Mucosa of gallbladder (tissue), 1 donor: ENCODE measurements around the gene SDK1. TPM values are rescaled to one million over a fixed set of nuclear protein-coding genes. Genes with fewer than 3 reads are reported as not detected.
A peak's percentile ranks its signal among the peaks of the same experiment; 100 is the strongest.

Experiments
- DNase-seq: peaks from one replicate; pipeline ENCODE4 v3.0.0-alpha.2; 2020; ENCODE audit warnings: low spot score
- total RNA-seq: library from RNA; stranded (reverse); gene quantifications from one replicate; pipeline ENCODE4 v1.2.1, GENCODE V29; 2021
- donor health status: DM: no; HTN: no; CAD: no.

SDK1 gene
- total RNA-seq, 1 donor from 2014 or later, result 6.6 TPM

DNA sequence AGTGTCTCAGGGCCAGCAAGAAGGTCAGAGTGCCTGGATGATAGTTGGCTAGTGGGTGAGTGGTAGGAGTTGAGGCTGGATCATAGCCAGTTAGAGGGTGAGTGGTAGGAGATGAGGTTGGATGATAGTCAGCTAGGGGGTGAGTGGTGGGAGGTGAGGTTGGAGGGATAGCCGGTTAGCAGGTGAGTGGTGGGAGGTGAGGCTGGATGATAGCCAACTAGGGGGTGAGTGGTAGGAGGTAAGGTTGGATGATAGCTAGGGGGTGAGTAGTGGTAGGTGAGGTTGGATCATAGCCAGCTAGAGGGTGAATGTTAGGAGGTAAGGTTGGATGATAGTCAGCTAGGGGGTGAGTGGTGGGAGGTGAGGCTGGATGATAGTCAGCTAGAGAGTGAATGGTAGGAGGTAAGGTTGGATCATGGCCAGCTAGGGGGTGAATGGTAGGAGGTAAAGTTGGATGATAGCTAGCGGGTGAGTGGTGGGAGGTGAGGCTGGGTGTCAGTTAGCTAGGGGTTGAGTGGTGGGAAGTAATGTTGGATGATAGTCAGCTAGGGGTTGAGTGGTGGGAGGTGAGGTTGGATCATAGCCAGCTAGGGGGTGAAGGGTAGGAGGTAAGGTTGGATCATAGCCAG lies 226.6 kb downstream of the SDK1 start:
- no peak for DNase-seq

DNA sequence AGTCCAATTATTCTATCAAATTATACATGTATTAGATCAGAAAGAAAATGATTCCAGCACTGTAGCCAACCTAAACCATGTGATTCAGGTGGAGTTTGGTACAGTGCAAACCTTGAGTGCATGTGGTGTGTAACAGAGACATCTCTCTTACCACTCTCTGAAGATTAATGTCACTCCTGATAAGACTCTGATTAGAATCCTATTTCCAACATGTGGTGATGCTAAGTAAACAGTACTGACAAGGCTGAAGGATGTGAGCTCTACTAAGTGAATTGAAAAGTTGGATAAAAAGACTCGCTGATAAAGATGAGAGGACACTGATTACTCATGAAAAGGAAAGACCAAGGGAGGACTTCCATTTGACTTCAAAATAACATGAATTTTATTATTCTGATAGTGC lies 232.0 kb downstream of the SDK1 start:
- DNase-seq, result no peak

DNA sequence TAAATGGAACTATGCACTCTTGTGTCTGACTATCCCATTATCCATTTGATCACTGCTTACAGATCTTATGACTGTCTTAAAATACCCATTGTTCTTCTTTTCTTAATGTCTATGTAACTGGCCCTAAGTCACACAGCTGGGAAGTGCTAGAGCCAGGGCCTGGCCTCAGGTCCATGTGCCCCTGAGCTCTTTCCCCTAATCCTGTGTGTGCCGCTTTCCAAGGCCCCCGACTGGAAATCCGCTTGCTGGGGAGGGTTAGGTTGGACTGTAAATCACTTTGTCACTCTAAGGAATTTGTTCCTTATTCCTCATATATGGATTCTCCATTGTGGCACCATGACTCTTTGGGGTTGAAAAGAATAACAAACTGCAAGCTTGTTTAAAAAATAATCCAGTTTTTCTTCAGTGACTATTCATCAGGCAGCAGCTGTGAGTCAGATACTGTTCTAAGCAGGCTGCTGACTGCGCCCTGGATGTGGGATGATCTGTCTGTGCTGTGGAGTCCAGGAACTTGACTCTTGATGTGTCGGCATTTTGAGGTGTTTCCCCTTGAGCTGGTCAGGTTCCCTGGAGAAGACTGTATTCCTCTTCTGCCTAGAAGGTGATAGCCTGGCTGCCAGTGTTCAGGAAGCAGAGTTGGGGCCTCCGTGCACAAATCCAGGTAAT lies 236.3 kb downstream of the SDK1 start:
- DNase-seq, result no peak

DNA sequence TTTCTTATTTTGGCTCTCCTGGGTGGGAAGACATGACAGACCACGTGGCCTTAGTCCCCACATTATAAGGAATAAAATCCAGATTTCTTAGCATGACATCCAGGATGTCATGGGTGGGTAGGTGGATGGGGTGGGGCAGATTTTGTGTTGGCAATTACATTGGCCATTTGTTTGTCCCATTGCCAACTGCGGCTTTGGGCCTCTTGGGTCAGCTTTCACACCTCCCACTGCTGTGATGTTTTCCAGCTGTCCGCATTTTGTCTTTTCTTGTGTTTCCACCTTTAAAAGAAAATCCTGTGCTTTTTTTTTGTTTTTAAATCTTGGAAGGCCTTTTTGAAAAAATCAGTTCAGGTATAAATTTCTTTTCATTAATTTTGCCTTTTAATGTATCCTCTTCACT lies 237.0 kb downstream of the SDK1 start:
- DNase-seq, result no peak

DNA sequence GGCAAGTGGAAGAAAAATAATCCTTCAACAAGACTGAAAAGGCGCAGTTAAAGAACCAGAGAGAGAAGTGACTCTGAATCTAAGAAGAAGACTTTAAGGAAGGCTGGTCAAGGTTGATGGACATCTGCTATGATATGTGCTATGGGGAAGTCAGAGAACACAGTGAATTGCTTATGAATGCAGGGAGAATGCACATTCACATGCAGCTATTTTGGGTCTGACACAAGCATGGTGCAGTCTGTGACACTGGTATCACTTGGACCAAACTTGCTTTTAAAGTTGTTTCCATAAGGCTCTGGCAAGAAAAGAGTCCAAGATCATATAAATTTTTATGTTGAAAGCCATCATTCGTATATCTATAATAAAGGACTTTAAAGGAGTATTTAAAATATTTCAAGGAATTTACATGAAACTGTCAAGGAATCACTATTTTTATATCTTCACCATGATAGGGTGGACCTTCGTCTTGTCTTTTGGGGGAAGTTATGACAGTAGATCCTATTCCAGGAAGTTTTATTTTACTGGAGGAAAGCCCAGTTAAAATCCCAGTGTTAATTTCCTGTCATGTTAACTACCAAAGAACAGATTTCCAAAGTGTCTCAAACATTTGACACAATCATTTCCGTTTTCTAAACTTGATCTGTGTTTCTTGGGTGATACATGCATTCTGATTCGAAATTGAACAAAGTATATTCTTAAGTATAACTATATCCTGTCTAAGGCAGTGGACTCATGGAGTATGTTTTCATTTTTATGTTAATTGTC lies 239.6 kb downstream of the SDK1 start:
- no peak for DNase-seq

GRCh38 chr7:3544202-3544601 lies 243.2 kb downstream of the SDK1 start:
- no peak for DNase-seq

DNA sequence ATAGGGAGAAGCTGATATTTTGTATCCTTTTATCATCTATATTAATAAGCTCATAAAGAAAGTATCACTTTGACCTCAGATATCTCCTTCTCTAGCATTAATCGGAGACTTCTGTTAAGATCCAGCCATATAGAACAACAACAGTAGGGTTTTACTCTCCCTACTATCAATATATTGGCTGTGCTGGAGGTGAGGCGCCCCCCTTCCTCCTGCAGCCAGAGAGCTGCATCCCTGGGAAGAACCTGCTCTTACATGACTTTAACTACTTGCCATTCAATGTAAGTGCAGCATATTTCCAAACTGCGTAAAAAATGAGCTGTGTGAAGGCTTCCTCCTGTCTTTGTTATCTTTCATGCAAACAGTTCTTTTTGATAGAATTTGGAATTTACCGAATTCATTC lies 247.8 kb downstream of the SDK1 start:
- no peak for DNase-seq

DNA sequence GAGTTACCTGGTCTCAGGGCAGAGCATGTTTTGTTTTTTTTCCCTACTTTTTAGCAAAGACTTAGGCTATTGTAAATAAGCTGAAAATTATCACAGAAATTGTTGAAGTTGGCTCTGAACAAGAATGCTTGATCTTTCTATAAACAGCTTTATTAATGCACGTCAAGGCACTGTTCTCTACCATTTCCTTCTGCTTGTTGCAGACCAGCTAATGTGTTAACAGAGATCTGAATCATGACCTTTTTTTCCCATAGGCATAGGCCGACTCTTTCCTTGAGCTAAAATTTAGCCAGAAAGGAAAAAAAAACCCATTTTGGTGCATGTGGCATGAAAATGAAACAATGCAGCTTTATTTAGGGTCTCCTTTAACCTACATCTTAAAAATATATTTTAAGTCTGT lies 248.5 kb downstream of the SDK1 start:
- DNase-seq, result no peak

GRCh38 chr7:3551536-3551935 lies 250.5 kb downstream of the SDK1 start:
- no peak for DNase-seq

DNA sequence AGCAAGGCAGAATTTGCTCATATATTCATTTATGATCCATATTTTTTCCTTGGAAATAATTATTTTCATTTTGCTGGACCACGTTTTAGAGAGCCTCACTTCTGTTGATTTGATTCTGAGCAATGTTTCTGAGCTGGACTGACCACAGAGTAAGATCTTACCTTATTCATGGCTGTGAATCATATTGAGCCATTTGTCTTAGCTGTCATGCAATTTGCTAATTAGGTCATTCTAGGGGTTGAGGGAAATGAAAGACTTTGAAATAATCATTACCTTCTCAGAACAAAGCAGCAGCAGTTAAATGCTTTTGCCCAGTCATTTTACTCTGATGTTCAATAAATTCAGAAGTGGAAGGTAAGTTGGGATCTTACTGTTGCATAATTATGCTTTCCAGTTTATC lies 251.4 kb downstream of the SDK1 start:
- no peak for DNase-seq

DNA sequence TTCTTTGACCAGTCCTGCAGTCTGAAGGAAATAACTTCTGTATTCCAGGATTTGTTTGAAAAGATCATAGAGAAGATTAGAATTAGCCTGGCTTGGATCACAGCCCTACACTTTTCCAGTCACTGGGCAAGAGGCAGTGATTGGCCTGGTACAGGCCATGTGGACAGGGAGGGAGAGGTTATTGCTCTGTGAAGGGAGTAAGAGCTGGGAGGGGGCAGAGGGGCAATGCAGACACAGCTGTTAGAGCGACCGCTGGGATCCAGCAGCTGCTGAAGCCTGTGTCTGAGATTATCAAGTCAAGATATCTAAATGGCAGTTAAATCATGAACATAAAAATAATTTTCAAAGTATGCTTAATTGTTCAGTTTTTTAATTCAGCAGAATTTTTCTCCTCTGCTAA lies 257.3 kb downstream of the SDK1 start:
- DNase-seq, result no peak

GRCh38 chr7:3559278-3559677 lies 258.2 kb downstream of the SDK1 start:
- DNase-seq, result peak; percentile 23

DNA sequence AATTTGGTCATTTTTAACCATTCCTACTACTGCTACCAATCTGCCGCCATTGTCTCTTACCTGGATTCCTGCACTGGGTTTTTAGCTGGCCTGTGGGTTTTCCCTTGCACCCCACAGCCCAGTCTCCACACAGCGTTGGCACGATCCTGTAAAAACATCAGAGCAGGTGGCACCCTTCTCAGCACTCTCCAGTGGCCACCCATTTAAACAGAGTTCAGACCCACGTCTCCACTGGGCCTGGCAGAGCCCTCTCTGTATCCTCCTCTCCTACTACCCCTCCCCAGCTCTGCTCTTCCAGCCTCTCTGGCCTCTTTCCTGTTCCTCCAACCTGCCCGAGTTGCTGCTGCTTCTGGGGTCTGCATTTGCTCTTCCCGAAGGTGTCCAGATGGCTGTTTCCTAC lies 259.4 kb downstream of the SDK1 start:
- DNase-seq, result no peak

DNA sequence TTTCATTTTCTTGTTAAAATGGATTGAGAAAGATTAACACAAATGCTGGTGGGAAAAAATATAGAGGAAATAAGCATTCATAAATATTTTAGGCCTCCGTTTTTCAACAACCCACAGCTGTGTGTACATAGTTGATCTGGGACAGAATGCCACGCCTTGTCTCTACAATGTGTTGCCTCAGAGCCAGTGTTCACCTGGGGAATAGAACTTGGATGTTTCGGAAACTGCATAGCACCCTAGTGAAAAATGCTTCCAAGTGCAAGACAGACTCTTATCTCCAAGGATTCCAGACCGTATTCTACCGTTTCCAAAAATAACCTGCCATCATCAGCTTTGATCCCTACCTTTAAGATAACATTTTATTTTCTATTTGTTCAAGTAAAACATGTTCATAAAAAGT lies 260.9 kb downstream of the SDK1 start:
- DNase-seq, result no peak

DNA sequence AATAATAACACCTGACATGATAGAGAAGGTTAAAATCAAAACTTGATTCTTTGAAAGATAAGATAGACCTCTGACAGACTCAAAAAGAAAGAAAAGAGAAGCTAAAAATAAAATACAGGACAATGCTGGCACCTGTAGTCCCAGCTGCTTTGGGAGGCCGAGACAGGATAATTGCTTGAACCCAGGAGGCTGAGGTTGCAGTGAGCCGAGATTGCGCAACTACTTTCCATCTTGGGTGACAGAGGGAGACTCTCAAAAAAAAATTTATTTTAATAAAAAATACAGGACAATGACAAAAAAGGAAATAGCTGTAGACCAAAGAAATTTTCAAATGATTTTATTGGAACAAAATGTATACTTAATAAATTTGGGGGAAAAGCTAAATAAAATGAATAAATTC lies 263.2 kb downstream of the SDK1 start:
- no peak for DNase-seq

DNA sequence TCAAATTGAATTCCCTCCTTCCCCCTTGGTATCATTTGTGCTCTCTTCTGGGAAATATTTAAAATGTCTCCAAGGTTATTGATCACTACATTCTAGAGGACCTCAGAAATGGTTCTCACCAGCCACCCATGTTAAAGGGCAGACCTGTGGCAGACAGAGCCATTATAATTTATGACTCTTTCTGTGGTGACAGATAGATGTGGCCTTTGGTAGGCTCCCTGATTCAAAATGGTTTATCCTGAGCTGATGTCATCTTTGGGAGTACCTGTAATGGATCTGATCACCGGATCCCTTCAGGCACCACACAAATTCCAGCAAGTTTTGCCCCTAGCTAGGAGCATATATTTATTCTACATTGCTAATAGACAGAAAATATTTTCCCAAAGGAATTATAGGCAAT lies 267.5 kb downstream of the SDK1 start:
- no peak for DNase-seq

DNA sequence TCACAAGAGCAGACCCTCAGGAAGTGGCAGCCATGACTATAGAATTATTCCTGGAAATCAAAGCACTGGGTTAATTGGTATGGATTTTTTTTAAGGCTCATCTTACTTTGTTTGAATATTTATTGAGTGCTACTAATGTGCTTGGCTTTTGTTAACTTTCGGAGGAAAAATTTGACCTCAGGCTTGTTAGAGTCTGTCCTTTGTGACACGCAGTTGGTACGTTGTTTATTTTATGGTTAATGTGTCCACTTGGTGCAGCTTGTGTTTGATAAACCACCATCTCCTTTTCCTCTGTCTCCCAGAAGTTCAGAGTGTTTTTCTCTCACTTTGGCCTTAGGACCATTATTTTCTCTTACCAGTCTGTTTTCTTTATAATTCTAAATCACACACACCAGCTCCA lies 268.6 kb downstream of the SDK1 start:
- DNase-seq, result no peak

DNA sequence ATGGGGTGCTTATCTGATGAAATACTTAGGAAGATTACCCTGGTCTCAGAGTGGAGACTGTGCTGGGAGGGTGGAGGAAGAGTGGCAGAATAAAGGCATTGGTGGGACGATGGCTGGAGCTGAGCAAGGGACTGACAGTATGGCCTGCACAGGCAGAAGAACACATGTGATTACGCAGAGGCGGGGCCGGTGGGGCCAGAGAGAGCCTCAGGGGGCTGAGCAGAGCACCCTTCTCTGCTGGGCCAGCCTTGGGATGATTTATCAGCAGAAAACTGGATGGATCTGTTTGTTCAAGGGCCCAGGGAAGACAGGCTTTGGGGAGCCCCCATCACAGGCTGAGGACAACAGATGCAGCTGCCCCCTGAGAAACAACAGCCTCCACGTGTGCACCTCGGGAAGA lies 272.1 kb downstream of the SDK1 start:
- no peak for DNase-seq

DNA sequence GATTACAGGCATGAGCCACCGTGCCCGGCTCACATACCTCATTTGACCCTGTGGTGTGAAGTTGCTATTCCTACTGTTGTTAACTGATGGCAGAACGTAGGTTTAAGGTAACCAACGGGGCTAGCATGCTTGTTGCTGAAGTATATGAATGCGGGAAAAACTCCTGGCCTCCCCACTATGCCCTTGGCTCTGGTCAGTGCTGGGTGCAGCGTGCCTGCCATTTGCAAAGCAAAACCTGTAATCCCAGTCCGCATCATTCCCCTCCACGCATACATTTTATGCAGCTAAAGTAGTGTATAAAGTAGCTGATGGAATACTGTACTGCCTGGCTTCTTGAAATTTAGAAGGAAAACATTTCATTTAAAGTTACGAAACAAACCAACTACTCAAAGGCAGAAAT lies 273.3 kb downstream of the SDK1 start:
- no peak for DNase-seq

- peak; percentile 53 for DNase-seq
Observed at GRCh38 chr7:3575753-3576531, 274.9 kb downstream of the SDK1 start.

DNA sequence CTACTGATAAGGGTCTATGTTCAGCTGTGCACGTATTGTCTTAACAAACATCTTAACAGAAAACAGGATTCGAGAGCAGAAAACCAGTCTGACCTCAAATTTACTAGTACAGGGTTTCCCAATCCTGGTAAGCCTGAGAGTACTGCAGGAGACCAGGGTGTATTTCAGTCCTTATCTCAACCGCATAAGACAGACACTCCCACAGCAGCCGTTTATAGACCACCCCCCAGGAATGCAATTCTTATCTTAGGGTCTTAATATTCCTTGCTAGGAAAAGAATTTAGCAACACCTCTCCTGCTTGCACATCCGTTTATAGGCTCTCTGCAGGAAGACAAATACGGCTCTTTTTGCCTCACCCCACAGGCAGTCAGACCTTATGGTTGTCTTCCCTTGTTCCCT lies 277.3 kb downstream of the SDK1 start:
- DNase-seq, result no peak

GRCh38 chr7:3579638-3580219 lies 278.7 kb downstream of the SDK1 start:
- DNase-seq, result no peak
